ENCODE results near the gene SPHK2. TPM values are rescaled to one million over a fixed set of nuclear protein-coding genes. Genes with fewer than 3 reads are reported as not detected.

Gene SPHK2
- total and polyA plus RNA-seq, 2 of the 8 experiments (the other 6 are each of a cell fraction or from before 2014, with no cell fraction given): 43.9 to 60.9 TPM

DNA sequence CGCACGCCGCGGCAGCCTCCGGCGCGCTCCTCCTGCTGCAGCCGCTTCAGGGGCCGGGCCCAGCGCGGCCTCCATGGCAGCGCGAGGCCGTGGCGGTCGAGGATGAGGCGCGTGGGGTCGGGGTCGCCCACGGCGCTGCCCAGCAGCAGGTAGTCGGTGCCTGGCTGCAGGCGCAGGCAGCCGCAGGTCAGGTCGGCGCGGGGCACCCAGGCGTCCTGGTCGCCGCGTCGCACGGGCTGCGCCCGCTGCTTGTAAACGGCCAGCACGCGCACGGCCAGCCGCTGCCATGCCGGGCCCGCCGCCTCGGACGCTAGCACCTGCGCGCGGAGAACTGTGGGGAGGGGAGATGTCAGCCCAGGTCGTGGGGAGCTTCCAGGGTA lies 42.4 kb downstream of the SPHK2 start:
- Histone ChIP-seq H2BK5ac (ENCODE audit: low read depth, low read length) (no peak overlapping the region), H3K4me1 (replicated peaks in 1 of 4; ENCODE audit: control insufficient read depth in 3 of 4, insufficient read depth in 4 of 4, low read length in 3 of 4) (peaks cover 0 to 3% (median 0%) of the 10 kb centered on the region in 4 experiments; a peak in 1 of 7 replicates), H2BK12ac (ENCODE audit: low read depth, low read length) (no peak overlapping the region), H2BK20ac (ENCODE audit: low read length) (no peak overlapping the region), H3K14ac (ENCODE audit: insufficient read length) (no peak overlapping the region), H2BK15ac (ENCODE audit: low read length) (no peak overlapping the region), H3K27ac (ENCODE audit: low read depth, low read length) (no peak overlapping the region), H3K79me1 (ENCODE audit: low read depth, low read length) (no peaks in the 10 kb centered on the region), H3K4me2 (ENCODE audit: insufficient read depth in 1 of 2, low read depth in 2 of 2, low read length in 2 of 2) (no peak overlapping the region), H4K5ac (ENCODE audit: insufficient read length, low read depth, low read length) (no peak overlapping the region), H3K23me2 (ENCODE audit: low read depth, low read length) (no peaks in the 10 kb centered on the region), H3K56ac (replicated peaks; ENCODE audit: insufficient read length, low read depth, low read length) (no peak overlapping the region), H3K18ac (ENCODE audit: extremely low read depth, low read length) (no peak overlapping the region), H3K4me3 (ENCODE audit: extremely low read depth in 1 of 4, insufficient read depth in 2 of 4, low read depth in 3 of 4, low read length in 4 of 4) (no peak overlapping the region), H3K4ac (replicated peaks; ENCODE audit: insufficient read length, low read depth, low read length) (no peak overlapping the region), H3K9me3 (ENCODE audit: insufficient read depth in 2 of 2, low read depth in 1 of 2, low read length in 1 of 2) (no peaks in the 10 kb centered on the region; a peak in 2 of 4 replicates), H2AFZ (ENCODE audit: low read length) (no peak overlapping the region), H4K8ac (ENCODE audit: extremely low read depth, insufficient read depth, low read length) (no peak overlapping the region), H3K23ac (ENCODE audit: insufficient read length) (no peak overlapping the region), H4K91ac (replicated peaks; ENCODE audit: insufficient read length, low read length) (no peak overlapping the region), H3K9ac (replicated peaks in 1 of 4; ENCODE audit: extremely low read depth in 1 of 4, low read depth in 3 of 4, low read length in 3 of 4) (no peak overlapping the region), H2BK120ac (replicated peaks; ENCODE audit: low read depth, low read length) (no peak overlapping the region), H3K27me3 (replicated peaks in 1 of 4; ENCODE audit: control insufficient read depth in 3 of 4, extremely low read depth in 1 of 4, insufficient read depth in 3 of 4, low read length in 3 of 4) (no peaks in the 10 kb centered on the region; a peak in 1 of 7 replicates), H2AK5ac (ENCODE audit: low read depth, low read length) (no peak overlapping the region), H3K79me2 (ENCODE audit: control insufficient read depth in 1 of 2, insufficient read depth in 2 of 2, low read length in 2 of 2) (no peaks in the 10 kb centered on the region), H4K20me1 (replicated peaks in 1 of 2; ENCODE audit: control insufficient read depth in 1 of 2, insufficient read depth in 2 of 2, low read length in 2 of 2) (no peaks in the 10 kb centered on the region), H3K36me3 (ENCODE audit: control insufficient read depth in 2 of 4, insufficient read depth in 4 of 4, low read length in 3 of 4) (no peaks in the 10 kb centered on the region)
- CTCF ChIA-PET (ENCODE audit: partially characterized antibody): interaction anchor here (1.5 kb wide), 1 partner anchor 16 kb away, joined by 4 read pairs; the partner anchor contains the start of gene CA11
- FAIRE-seq (no peak), DNase-seq (ENCODE audit: low read depth in 1 of 2, low spot score in 2 of 2) (no peak)
- TF ChIP-seq BRCA1 (IDR thresholded peaks at IDR 0.05; ENCODE audit: low read depth, low read length): no peak
- 94% methylated on average over 22 of the region's 50 CpGs; no CpG with 5 or more reads in 1 of the 2 experiments for WGBS, 2 experiments (ENCODE audit: extremely low coverage in 1 of 2, insufficient coverage in 1 of 2, insufficient read length in 1 of 2, insufficient replicate concordance in 2 of 2, low coverage in 1 of 2, low lambda C conversion rate in 2 of 2, missing lambda C conversion rate in 1 of 2)
- POLR2A ChIA-PET (ENCODE audit: partially characterized antibody): interaction anchor here (2.2 kb wide), 1 partner anchor 44 kb away, joined by 5 read pairs; no protein-coding TSS in a partner anchor

All from H1 (cell line).